Stimulated activated CD8-positive, alpha-beta memory T cell treated with anti-CD3 and anti-CD28 coated beads, Interleukin-4, amount 100 ng/mL, for 1 hour (primary cell): ENCODE results near the gene ULBP1.
"Not testable (repeated sequence)": the region's sequence is repeated elsewhere in the genome, so short reads cannot be mapped to it uniquely, and the experiment has no call there.

Experiments
- DNase-seq, 2 donors: peaks; one replicate each; pipeline ENCODE4 v3.0.0-alpha.2; 2020; ENCODE audit warnings: low read depth in 2 of 2, low spot score in 1 of 2

ULBP1 gene

GRCh38 chr6:149951096-149951495 lies 12.6 kb upstream of the ULBP1 start:
- no peak for DNase-seq

GRCh38 chr6:149951626-149952025 lies 12.1 kb upstream of the ULBP1 start:
- DNase-seq = no peak

GRCh38 chr6:149953390-149953789 lies 10.4 kb upstream of the ULBP1 start:
- DNase-seq = not testable (repeated sequence)

DNA sequence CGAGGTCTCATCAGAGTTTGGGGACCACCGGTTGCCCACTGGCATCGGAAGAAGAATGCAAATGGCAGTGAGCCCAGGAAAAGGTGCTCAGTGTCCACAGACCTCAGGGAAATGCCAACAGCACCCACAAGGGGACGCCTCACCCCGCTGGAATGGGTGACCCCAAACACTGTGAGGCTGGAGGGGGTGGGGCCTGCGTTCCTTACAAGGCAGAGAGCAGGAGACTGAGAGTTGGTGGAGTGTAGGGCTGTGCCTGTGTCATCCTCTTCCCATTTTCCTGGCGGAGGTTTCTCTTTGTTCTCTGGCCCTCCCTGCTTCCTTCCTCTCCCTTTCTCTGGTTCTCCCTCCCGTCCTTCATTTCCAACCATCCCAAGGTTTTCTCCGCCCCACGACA lies 9.8 kb upstream of the ULBP1 start:
- DNase-seq = not testable (repeated sequence)

GRCh38 chr6:149954328-149954983 lies 9.3 kb upstream of the ULBP1 start:
- not testable (repeated sequence) for DNase-seq

DNA sequence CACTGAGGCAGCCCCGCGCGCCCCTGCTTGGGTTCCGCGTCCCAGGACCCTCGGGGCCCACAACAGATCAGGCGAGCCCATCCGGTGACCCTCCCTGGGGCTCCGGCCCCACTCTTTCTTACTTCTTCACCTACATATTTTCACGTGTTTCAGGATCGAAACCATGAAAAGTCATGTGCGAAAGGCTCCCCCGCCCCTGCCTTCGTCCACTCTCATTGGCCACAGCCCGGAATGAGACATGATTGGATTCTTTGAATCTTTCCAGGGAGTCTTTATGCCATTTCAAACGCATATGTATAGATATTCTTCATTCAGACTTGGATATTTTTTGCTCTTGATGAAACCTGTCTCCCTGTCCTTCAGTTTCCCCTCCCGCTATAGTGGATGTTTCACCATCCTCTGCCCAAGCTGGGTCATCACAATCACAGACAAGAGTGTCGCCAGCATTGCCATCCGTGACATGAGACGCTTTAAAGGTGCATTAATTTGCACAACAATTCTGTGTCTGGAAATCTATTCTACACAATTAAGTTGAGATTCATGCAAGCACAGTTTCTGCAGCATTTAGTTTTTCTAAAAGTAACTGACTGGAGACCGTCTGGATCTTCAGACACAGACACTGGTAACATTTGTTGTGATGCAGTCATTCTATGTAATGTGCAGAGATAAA lies 8.6 kb upstream of the ULBP1 start:
- not testable (repeated sequence) for DNase-seq

DNA sequence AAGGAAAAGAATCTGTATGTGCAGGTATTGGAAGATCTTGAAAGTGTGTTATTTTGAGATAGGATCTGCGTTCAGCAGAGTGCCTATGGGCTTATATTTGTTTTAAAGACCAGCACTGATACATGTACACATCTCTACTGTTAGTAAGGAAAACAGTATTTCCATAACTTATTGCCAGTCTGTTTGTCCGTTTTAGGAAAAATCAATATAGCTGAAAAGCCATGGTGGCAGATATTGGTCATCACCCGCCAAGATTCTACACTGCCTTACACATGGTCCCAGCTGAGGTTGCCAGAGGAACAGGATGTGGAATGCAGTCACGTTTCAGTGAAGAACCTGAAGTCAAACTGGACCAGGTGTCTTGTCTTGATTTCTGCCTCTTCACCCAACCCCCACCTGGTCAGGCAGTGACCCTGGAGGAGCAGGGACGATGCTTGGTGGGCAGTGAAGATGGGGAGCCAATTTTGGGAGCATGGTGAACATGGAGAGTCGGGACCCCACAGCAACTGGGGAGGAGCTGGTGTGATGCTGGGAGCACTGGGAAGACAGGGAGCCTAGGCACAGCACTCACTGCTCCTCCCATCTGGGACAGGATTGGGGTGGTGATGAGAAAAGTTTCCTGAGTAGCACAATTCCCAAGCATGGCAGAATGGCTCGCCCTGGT lies 8.0 kb upstream of the ULBP1 start:
- DNase-seq = not testable (repeated sequence)

GRCh38 chr6:149958124-149958523 lies 5.6 kb upstream of the ULBP1 start:
- DNase-seq = not testable (repeated sequence)

DNA sequence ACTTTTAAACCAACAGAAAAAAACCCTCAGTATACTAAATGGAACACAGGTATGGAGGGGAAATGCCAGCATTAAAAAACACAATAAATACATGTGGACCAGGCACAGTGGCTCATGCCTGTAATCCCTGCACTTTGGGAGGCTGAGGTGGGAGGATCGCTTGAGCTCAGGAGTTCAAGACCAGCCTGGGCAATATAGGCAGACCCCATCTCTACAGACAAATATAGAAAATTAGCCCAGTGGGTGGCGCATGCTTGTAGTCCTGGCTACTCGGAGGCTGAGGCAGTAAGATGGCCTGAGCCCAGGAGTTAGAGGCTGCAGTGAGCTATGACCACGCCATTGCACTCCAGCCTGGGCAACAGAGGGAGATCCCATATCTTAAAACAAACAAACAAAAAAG lies 3.9 kb upstream of the ULBP1 start:
- DNase-seq = not testable (repeated sequence)

GRCh38 chr6:149960488-149960887 lies 3.3 kb upstream of the ULBP1 start:
- DNase-seq = no peak

DNA sequence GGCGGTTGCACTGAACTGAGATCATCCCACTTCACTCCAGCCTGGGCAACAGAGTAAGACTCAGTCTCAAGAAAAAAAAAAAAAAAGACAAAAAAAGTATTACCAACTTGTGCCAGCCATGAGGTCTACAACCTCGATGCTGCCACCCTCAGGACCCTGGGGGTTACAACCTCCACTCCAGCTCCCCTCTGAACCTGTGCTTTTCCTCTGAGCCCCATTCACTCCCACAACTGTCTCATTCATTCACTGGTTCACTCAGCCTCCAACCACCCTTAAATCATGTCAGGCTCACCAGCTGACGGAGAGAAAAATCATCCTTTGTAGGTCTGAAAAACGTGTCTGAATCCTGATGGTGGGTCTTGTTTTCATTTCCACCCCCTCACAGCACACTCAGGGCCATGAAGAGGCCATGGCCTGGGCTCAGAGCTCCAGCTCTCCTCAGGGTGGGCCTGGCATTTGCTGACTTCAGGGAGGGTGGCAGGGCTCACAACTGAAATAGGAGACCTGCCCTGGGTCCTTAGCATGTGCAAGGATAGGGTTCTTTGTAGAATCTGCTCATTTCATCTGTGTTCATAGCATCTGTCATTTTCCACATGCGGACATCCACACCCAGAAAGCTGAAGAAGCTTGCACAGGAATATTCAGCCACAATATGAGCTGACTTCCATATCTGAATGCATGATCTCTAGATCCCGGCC lies 1.9 kb upstream of the ULBP1 start:
- no peak for DNase-seq

DNA sequence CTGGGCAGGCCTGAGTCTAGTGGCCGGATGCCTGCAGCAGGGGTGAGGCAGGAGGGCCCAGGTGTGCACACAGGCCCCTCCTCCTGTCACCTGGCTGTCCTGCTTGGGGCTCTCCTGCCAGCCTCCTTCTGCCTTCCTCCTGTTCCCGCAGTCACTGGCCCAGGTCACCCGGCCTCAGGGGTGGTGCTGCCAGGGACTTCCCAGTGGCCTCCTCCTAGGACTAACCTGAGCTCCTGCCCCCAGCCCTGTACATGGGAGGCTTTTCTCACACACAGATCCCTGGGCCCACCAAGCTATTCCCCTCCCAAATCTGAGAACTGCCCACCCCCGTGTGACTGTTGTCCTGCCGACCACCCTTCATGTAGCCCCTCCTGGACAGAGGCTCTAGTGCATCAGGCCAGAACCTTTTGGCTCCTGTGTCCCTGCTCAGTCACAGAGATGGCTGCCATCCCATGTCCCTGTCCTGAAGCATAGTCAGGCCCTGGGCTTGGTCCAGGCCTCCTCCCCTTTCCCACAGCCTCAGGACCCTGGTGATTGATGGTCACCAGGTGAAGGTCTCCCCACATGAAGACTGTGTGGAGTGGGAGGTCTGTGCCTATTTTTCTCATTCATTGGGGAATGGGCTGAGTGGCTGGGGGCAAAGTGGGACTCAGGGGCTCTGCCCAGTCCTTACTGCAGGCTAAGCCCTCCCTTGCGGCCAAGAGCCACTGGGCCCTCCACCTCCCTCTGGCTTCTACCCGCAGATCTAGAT lies 1.1 kb upstream of the ULBP1 start:
- no peak for DNase-seq

GRCh38 chr6:149963212-149963461 lies 606 bp upstream of the ULBP1 start:
- no peak for DNase-seq

- DNase-seq = no peak
Measured at GRCh38 chr6:149964308-149965193, 808 bp downstream of the ULBP1 start.

- DNase-seq = no peak
Measured at GRCh38 chr6:149965194-149966020, 1.7 kb downstream of the ULBP1 start.

GRCh38 chr6:149966319-149966718 lies 2.6 kb downstream of the ULBP1 start:
- not testable (repeated sequence) for DNase-seq

DNA sequence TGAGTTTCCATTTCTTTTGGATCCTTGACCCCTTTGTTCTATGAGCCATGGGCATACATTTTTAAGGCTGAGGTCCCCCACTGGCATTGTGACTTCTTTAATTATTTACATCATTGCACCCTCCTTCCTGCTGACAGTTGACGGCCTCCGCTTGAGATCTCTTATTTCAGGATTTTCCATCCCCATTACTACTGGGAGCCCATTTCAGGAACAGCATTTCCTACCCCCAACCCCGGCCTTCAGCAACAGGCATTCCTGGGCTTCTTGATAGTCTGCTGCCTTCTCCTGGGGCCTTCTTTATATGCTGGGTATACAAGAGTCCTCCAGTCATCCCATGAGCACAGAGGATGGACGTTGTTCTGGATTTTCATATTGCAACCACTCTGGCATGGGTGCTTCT lies 3.8 kb downstream of the ULBP1 start:
- DNase-seq = no peak

- not testable (repeated sequence) for DNase-seq
Measured at GRCh38 chr6:149967999-149968398, 4.3 kb downstream of the ULBP1 start.

GRCh38 chr6:149968909-149969308 lies 5.2 kb downstream of the ULBP1 start:
- not testable (repeated sequence) for DNase-seq
